HFF-Myc (cell line): ENCODE results near the gene PRKCQ.

Experiments used
- DNase-seq: peaks from one replicate; pipeline ENCODE4 v3.0.0-alpha.2; 2011; ENCODE audit warnings: low read depth; ENCODE audit errors: extremely low read depth
- H3K4me3 ChIP-seq: replicated peaks from 2 replicates; pipeline ENCODE4 v1.5.1; 2011; ENCODE audit warnings: low read depth, mild to moderate bottlenecking, control low read depth, low read length
- TF ChIP-seq, protein P1 (sequence below): IDR thresholded peaks from 2 replicates; pipeline ENCODE4 v1.5.1; 2012; ENCODE audit warnings: mild to moderate bottlenecking, low read depth, low read length, control low read depth; ENCODE audit errors: missing control alignments

Gene PRKCQ

DNA sequence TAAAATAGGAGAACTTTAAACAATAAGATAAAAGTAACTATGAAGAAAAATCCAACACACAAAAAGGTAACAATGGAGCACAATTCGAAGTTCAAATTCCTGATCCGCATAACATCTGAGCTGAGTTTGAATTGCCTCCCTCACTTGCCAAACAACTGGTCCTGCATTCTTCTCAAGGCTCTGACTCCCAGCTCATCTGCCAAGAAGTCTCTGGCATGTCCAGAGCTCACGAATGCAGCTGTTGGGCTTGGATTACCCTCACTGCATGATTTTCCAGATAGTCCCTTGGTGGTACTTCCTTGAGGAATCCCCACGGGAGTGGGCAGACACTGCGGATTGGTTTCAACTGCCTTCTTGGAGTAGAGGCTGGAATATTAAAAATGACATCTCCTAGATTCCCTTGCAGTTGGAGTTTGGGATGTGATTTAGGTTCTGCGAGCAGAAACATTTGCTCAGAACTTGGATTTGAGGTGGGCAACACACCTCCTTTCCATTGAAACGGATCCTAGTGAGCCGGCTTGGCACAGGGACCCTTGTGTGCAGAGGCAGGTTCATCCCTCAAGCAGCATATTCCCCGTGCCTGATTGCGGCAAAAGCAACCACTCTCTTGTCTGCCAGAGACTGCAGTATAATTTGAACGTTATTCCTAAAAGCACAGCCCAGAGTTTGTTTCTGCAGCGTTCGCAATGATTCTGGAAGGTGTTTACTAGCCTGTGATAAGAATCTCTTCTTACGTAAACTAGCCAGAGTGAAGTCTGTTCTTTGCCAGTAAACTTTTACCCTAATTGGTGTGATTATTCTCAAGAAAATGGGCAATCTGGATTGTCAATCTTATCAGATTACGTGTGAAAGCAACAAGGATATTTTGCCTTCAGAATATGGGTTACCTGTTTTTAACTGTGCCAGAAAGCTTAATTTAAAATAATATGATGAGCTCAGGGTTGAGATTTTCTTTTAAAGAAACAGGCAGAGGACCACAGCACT lies 23.4 kb upstream of the PRKCQ start:
- TF ChIP-seq, protein P1, sequence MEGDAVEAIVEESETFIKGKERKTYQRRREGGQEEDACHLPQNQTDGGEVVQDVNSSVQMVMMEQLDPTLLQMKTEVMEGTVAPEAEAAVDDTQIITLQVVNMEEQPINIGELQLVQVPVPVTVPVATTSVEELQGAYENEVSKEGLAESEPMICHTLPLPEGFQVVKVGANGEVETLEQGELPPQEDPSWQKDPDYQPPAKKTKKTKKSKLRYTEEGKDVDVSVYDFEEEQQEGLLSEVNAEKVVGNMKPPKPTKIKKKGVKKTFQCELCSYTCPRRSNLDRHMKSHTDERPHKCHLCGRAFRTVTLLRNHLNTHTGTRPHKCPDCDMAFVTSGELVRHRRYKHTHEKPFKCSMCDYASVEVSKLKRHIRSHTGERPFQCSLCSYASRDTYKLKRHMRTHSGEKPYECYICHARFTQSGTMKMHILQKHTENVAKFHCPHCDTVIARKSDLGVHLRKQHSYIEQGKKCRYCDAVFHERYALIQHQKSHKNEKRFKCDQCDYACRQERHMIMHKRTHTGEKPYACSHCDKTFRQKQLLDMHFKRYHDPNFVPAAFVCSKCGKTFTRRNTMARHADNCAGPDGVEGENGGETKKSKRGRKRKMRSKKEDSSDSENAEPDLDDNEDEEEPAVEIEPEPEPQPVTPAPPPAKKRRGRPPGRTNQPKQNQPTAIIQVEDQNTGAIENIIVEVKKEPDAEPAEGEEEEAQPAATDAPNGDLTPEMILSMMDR: no peak
- no peak overlapping the region for H3K4me3 ChIP-seq
- DNase-seq: no peak

GRCh38 chr10:6602700-6603084 lies 22.6 kb upstream of the PRKCQ start:
- TF ChIP-seq, protein P1: no peak
- H3K4me3 ChIP-seq: no peak overlapping the region

GRCh38 chr10:6602026-6602699 lies 22.1 kb upstream of the PRKCQ start:
- no peak for DNase-seq
- TF ChIP-seq, protein P1: no peak
- no peak overlapping the region for H3K4me3 ChIP-seq

More at GRCh38 chr10:6602700-6603084, 22.6 kb upstream of the PRKCQ start:
- DNase-seq: no peak

DNA sequence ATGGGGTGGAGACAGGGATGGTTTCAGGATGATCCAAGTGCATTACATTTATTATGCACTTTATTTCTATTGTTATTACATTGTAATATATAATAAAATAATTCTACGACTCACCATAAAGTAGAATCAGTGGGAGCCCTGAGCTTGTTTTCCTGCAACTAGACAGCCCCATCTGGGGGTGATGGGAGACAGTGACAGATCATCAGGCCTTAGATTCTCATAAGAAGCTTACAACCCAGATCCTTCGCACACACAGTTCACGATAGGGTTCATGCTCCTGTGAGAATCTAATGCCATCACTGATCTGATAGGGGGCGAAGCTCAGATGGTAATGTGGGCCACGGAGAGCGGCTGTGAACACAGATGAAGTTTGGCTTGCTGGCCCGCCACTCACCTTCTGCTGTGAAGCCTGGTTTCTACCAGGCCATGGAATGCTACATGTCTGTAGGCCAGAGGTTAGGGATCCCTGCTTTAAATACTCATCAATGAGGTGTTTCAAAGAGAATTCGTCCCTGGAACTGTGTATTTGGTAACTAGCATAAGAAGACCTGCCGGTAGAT lies 21.2 kb upstream of the PRKCQ start:
- TF ChIP-seq, protein P1: no peak
- DNase-seq: no peak
- no peak overlapping the region for H3K4me3 ChIP-seq

DNA sequence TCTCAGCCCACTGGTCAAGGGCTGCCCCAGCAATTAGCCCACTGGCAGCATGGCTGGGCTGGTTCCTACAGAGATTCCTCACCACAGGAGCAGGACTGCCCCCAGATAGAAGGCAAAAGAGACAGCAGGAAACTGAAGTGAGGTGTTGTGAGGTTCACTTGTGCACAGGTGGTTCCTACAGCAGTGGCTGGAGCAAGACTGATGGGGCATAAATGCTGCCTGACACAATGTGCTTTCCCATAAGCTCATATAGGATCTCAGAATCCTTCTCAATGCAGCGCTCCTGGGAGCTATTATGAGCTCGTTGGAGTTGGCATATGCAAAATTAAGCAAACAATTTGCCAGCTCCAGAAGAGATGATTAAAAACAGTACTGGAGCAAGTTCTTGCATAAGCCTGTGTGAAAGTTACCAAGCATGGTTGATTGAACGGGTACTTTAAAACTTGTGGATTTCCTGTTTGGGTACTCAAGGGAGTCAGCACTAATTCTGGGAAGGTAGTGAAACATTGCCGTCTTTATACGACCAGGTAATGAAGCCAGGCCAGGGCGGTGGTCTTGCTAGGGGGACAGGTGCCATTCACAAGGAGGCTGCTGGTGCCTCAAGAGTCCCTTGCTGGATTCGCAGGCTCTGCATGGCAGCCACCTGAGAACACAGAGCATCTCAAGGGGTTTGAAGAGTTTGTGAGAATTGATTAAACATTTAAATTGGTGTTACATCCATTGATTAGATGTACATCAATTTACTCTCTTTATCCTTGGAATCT lies 20.3 kb upstream of the PRKCQ start:
- TF ChIP-seq, protein P1: no peak
- no peak for DNase-seq
- H3K4me3 ChIP-seq: no peak overlapping the region

DNA sequence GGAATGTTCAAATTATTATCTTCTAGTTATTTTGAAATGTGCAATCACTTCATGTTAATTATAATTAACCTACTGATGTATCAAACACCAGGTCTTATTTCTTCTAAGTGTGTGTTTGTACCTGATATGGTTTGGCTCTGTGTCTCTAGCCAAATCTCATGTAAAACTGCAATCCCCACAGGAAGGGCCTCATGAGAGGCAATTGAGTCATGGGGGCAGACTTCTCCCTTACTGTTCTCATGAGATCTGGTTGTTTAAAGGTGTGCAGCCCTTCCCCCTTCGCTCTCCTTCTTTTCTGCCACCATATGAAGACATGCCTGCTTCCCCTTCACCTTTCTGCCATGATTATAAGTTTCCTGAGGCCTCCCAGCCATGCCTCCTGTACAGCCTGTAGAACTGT lies 18.6 kb upstream of the PRKCQ start:
- no peak overlapping the region for H3K4me3 ChIP-seq
- TF ChIP-seq, protein P1: no peak
- DNase-seq: no peak
